CD4-positive, CD25-positive, alpha-beta regulatory T cell (primary cell): Measurements from ENCODE around the gene PFN4. TPM values are rescaled to one million over a fixed set of nuclear protein-coding genes. Genes with fewer than 3 reads are reported as not detected.
"Not testable (repeated sequence)": the region's sequence is repeated elsewhere in the genome, so short reads cannot be mapped to it uniquely, and the experiment has no call there.

Experiments used
- ATAC-seq, 2 donors: fragments of 150-1000 bp; cut with Tn5 transposase; one replicate each; pipeline ENCODE4 v1.10.0; 2021; ENCODE audit warnings: low read depth in 2 of 2, moderate number of reproducible peaks in 2 of 2, moderate library complexity in 1 of 2
- DNase-seq, 3 donors: peaks; one replicate each; pipeline versions ENCODE4 v3.0.0 to v3.0.0-alpha.2; 2012 to 2022; ENCODE audit warnings: mixed read lengths in 1 of 3
- H3K27ac ChIP-seq: one replicate; pipeline ENCODE4 v1.7.0; 2013; ENCODE audit warnings: mild to moderate bottlenecking, low read length; ENCODE audit not compliant: insufficient read depth, poor library complexity, severe bottlenecking
- H3K27me3 ChIP-seq: one replicate; pipeline ENCODE4 v1.7.0; 2013; ENCODE audit warnings: low read length; ENCODE audit not compliant: control insufficient read depth, insufficient read depth
- H3K36me3 ChIP-seq: one replicate; pipeline ENCODE4 v1.7.0; 2013; ENCODE audit warnings: mild to moderate bottlenecking, low read length, moderate library complexity; ENCODE audit not compliant: control insufficient read depth, insufficient read depth
- H3K4me1 ChIP-seq: 2 replicates; pipeline ENCODE4 v1.7.0; 2013; ENCODE audit warnings: mild to moderate bottlenecking, low read length; ENCODE audit not compliant: insufficient read depth, control insufficient read depth, poor library complexity, severe bottlenecking
- H3K4me3 ChIP-seq: one replicate; pipeline ENCODE4 v1.7.0; 2013; ENCODE audit warnings: low read depth, mild to moderate bottlenecking, low read length, moderate library complexity
- H3K9me3 ChIP-seq, 2 experiments: 1 replicate in 1 of 2; 2 replicates in 1 of 2; pipeline ENCODE4 v1.7.0; 2013; ENCODE audit warnings: low read length in 2 of 2, mild to moderate bottlenecking in 1 of 2, moderate library complexity in 1 of 2; ENCODE audit not compliant: control insufficient read depth in 2 of 2
- H3K27ac Mint-ChIP-seq, 3 donors: one replicate each; pipeline ENCODE4 v1.8.0; 2020 to 2022; ENCODE audit warnings: mild to moderate bottlenecking in 3 of 3, mixed read lengths in 3 of 3, moderate library complexity in 2 of 3
- H3K27me3 Mint-ChIP-seq: one replicate; pipeline ENCODE4 v1.8.0; 2022; ENCODE audit warnings: mild to moderate bottlenecking, mixed read lengths
- H3K36me3 Mint-ChIP-seq: one replicate; pipeline ENCODE4 v1.8.0; 2020; ENCODE audit warnings: mixed read lengths
- H3K4me1 Mint-ChIP-seq, 4 donors: one replicate each; pipeline ENCODE4 v1.8.0; 2020 to 2022; ENCODE audit warnings: mixed read lengths in 4 of 4, mild to moderate bottlenecking in 1 of 4
- H3K4me3 Mint-ChIP-seq, 4 donors: one replicate each; pipeline ENCODE4 v1.8.0; 2020 to 2022; ENCODE audit warnings: mild to moderate bottlenecking in 4 of 4, mixed read lengths in 4 of 4, moderate library complexity in 3 of 4
- H3K9me3 Mint-ChIP-seq, 7 donors: one replicate each; pipeline ENCODE4 v1.8.0; 2020 to 2022; ENCODE audit warnings: mixed read lengths in 7 of 7, mild to moderate bottlenecking in 3 of 7, moderate library complexity in 2 of 7
- polyA plus RNA-seq, 4 donors: library from polyadenylated mRNA; unstranded; fragments of 300-500 nt; fragmentation: Illumina TruSeq; gene quantifications; one replicate each; pipeline ENCODE4 v1.2.3, GENCODE V29; 2021
- total RNA-seq: library from RNA; stranded (reverse); gene quantifications from one replicate; pipeline ENCODE4 v1.2.3, GENCODE V29; 2022

PFN4 gene
- total and polyA plus RNA-seq, 5 donors from 2014 or later: not detected

DNA sequence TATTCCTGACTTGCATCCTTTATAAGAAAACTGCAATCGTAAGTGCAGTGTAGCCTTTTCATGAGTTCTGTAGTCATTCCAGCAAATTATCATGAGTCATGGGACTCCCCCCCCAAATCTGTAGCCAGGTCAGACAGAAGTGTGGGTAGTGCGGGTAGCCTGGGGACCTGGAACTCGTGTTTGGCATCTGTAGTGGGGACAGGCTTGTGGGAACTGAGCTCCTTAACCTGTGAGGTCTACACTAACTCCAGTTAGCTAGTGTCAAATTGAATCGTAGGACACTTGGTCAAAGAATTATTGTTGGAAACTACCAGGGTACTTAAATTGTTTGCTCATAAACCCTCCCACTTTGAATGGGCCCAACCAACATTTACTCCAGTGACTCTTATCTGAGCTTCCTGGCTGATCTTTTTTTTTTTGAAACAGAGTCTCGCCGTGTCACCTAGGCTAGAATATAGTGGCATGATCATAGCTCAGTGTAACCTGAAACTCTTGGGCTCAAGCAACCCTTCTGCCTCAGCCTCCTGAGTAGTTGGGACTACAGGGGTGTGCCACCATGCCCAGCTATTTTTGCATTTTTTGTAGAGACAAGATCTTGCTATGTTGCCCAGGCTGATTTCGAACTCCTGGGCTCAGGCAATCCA lies 12.4 kb downstream of the PFN4 start:
- no peaks in the 10 kb centered on the region for H3K4me1 ChIP-seq
- no peak overlapping the region for H3K27ac Mint-ChIP-seq
- H3K4me1 Mint-ChIP-seq: peaks cover 0 to 4% (median 0%) of the 10 kb centered on the region in 4 donors
- peaks cover 3 to 29% (median 10%) of the 10 kb centered on the region in 7 donors for H3K9me3 Mint-ChIP-seq
- H3K27me3 ChIP-seq: no peaks in the 10 kb centered on the region
- no peak for ATAC-seq
- no peak overlapping the region for H3K27ac ChIP-seq
- peaks cover 4% of the 10 kb centered on the region for H3K27me3 Mint-ChIP-seq
- no peak overlapping the region for H3K4me3 Mint-ChIP-seq
- H3K36me3 ChIP-seq: no peaks in the 10 kb centered on the region
- H3K9me3 ChIP-seq: peaks cover 3 to 7% of the 10 kb centered on the region in 2 experiments
- DNase-seq: no peak
- peaks cover 23% of the 10 kb centered on the region for H3K36me3 Mint-ChIP-seq
- no peak overlapping the region for H3K4me3 ChIP-seq

DNA sequence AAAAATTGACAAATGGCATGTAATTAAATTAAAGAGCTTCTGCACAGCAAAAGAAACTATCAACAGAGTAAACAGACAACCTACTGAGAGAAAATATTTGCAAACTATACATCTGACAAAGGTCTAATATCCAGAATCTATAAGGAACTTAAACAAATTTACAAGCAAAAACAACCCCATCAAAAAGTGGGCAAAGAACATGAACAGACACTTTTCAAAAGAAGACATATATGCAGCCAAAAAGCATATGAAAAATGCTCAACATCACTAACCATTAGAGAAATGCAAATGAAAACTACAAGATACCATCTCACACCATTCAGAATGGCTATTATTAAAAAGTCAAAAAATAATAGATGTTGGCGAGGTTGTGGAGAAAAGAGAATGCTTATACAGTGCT lies 13.7 kb downstream of the PFN4 start:
- not testable (repeated sequence) for H3K9me3 ChIP-seq, H3K27me3 Mint-ChIP-seq, H3K4me1 Mint-ChIP-seq, H3K36me3 ChIP-seq, H3K27ac Mint-ChIP-seq, ATAC-seq, H3K27ac ChIP-seq, H3K4me3 Mint-ChIP-seq, H3K4me1 ChIP-seq, H3K4me3 ChIP-seq, DNase-seq, H3K27me3 ChIP-seq
- peaks cover 3 to 33% (median 13%) of the 10 kb centered on the region in 7 donors for H3K9me3 Mint-ChIP-seq
- H3K36me3 Mint-ChIP-seq: peaks cover 25% of the 10 kb centered on the region

GRCh38 chr2:24107336-24107735 lies 15.8 kb downstream of the PFN4 start:
- peaks cover 4% of the 10 kb centered on the region for H3K27me3 Mint-ChIP-seq
- H3K4me1 Mint-ChIP-seq: peaks cover 0 to 4% (median 0%) of the 10 kb centered on the region in 4 donors
- peaks cover 3% of the 10 kb centered on the region for H3K36me3 ChIP-seq
- DNase-seq (no peak), ATAC-seq (no peak)
- no peak overlapping the region for H3K27ac Mint-ChIP-seq
- H3K9me3 Mint-ChIP-seq: peaks cover 3 to 35% (median 14%) of the 10 kb centered on the region in 7 donors
- H3K27ac ChIP-seq: no peak overlapping the region
- no peak overlapping the region for H3K4me3 Mint-ChIP-seq
- no peak overlapping the region for H3K4me3 ChIP-seq
- peaks cover 3 to 7% of the 10 kb centered on the region in 2 experiments for H3K9me3 ChIP-seq
- H3K27me3 ChIP-seq: no peaks in the 10 kb centered on the region
- H3K4me1 ChIP-seq: no peaks in the 10 kb centered on the region
- H3K36me3 Mint-ChIP-seq: peaks cover 21% of the 10 kb centered on the region

DNA sequence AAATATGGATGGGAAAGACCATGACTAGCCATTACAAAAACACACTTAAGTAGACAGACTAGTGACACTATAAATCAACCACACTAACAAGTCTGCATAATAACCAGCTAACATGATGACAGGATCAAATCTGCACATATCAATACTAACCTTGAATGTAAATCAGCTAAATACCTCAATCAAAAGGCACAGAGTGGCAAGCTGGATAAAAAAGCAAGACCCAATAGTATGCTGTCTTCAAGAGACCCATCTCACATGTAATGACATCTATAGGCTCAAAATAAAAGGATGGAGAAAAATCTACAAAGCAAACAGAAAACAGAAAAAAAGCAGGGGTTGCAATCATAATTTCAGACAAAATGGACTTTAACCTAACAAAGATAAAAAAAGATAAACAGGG lies 16.3 kb downstream of the PFN4 start:
- Histone ChIP-seq H3K4me3 (no peak overlapping the region), H3K4me1 (no peaks in the 10 kb centered on the region), H3K27me3 (no peaks in the 10 kb centered on the region), H3K27ac (no peak overlapping the region), H3K36me3 (peaks cover 3% of the 10 kb centered on the region), H3K9me3 (peaks cover 3 to 7% of the 10 kb centered on the region in 2 experiments)
- H3K9me3 Mint-ChIP-seq: peaks cover 3 to 35% (median 14%) of the 10 kb centered on the region in 7 donors
- peak overlapping the region in 1 of 3 donors; percentile 38 for H3K27ac Mint-ChIP-seq
- ATAC-seq (no peak), DNase-seq (no peak)
- H3K4me1 Mint-ChIP-seq: peaks cover 0 to 4% (median 0%) of the 10 kb centered on the region in 4 donors
- H3K4me3 Mint-ChIP-seq: no peak overlapping the region
- H3K27me3 Mint-ChIP-seq: peaks cover 4% of the 10 kb centered on the region
- peaks cover 26% of the 10 kb centered on the region for H3K36me3 Mint-ChIP-seq

DNA sequence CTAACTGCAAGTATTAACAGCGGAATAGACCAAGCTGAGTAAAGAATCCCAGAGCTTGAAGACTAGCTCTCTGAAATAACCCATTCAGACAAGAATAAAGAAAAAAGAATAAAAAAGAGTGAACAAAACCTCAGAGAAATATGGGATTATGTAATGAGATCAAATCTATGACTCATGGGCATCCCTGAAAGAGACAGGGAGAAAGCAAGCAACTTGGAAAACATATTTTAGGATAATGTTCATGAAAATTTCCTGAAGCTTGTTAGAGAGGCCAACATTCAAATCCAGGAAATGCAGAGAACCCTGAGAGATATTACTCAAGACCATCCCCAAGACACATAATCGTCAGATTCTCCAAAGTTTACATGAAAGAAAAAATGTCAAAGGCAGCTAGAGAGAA lies 17.3 kb downstream of the PFN4 start:
- H3K27ac Mint-ChIP-seq: no peak overlapping the region
- peaks cover 5 to 35% (median 12%) of the 10 kb centered on the region in 7 donors for H3K9me3 Mint-ChIP-seq
- no peak overlapping the region for H3K4me3 ChIP-seq

DNA sequence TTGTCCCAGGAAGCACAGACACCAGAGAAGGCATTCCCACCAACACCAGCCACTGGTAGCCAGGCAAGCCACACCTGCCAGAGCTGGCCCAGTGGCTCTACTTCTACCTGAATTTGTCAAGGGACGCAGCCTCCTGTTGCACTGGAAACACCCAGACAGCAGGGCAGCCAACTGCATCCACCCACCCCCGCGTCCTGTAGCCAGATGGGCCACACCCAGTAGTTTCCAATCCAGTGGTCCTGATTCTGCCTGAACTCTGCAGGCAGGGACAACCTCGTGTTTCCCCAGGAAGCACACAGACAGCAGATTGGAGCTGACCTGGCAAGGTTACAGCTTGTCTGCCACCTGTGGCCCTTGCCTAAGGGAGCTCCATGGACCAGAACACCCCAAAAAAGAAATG lies 18.2 kb downstream of the PFN4 start:
- no peaks in the 10 kb centered on the region for H3K4me1 ChIP-seq
- H3K9me3 ChIP-seq: peaks cover 3 to 7% of the 10 kb centered on the region in 2 experiments
- H3K27ac Mint-ChIP-seq: no peak overlapping the region
- peaks cover 0 to 4% (median 0%) of the 10 kb centered on the region in 4 donors for H3K4me1 Mint-ChIP-seq
- H3K36me3 ChIP-seq: peaks cover 3% of the 10 kb centered on the region
- H3K4me3 Mint-ChIP-seq: no peak overlapping the region
- no peak overlapping the region for H3K27ac ChIP-seq
- peaks cover 5 to 41% (median 13%) of the 10 kb centered on the region in 7 donors for H3K9me3 Mint-ChIP-seq
- no peak overlapping the region for H3K4me3 ChIP-seq
- DNase-seq (no peak), ATAC-seq (no peak)
- H3K27me3 Mint-ChIP-seq: peaks cover 4% of the 10 kb centered on the region
- no peaks in the 10 kb centered on the region for H3K27me3 ChIP-seq
- peaks cover 30% of the 10 kb centered on the region for H3K36me3 Mint-ChIP-seq

More for the DNA sequence above, 17.3 kb downstream of the PFN4 start:
- Mint-ChIP-seq H3K36me3 (peaks cover 27% of the 10 kb centered on the region), H3K4me3 (no peak overlapping the region), H3K4me1 (peaks cover 0 to 4% (median 0%) of the 10 kb centered on the region in 4 donors), H3K27me3 (peaks cover 4% of the 10 kb centered on the region)
- Histone ChIP-seq H3K27ac (no peak overlapping the region), H3K9me3 (peaks cover 3 to 7% of the 10 kb centered on the region in 2 experiments), H3K36me3 (peaks cover 3% of the 10 kb centered on the region), H3K4me1 (no peaks in the 10 kb centered on the region), H3K27me3 (no peaks in the 10 kb centered on the region)
- DNase-seq (no peak), ATAC-seq (no peak)

DNA sequence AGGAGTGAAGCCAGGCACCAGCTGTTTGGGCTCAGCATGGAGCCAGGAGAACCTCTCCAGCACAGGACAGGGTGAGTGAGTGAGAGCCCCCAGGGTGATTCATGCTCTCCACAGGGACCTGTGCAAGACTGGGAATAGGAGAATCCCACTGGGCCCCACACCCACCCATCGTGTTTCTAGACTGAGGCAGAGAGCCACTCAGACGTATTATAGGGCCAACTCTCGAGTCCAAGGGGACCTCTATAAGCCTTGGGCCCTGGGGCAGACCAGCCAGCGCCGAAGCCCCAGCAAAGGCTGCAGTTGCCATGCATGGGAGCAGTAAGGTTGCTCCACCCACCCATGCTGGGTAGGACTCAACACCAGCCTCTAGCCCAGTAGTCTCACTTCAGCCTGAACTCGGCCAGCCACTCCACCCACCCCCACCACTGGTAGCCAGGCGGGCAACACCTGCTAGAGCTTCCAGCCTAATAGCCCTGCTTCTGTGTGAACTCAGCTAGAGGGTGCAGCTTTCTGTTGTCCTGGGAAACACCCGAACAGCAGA lies 19.0 kb downstream of the PFN4 start:
- Histone ChIP-seq H3K36me3 (peaks cover 3% of the 10 kb centered on the region), H3K4me1 (no peaks in the 10 kb centered on the region), H3K4me3 (no peak overlapping the region), H3K27me3 (no peaks in the 10 kb centered on the region), H3K9me3 (peaks cover 3 to 7% of the 10 kb centered on the region in 2 experiments), H3K27ac (no peak overlapping the region)
- ATAC-seq: no peak
- no peak for DNase-seq
- H3K36me3 Mint-ChIP-seq: peaks cover 29% of the 10 kb centered on the region
- H3K4me3 Mint-ChIP-seq: no peak overlapping the region
- peaks cover 7 to 41% (median 13%) of the 10 kb centered on the region in 7 donors for H3K9me3 Mint-ChIP-seq
- no peak overlapping the region for H3K27ac Mint-ChIP-seq
- peaks cover 0 to 4% (median 0%) of the 10 kb centered on the region in 4 donors for H3K4me1 Mint-ChIP-seq
- H3K27me3 Mint-ChIP-seq: peaks cover 4% of the 10 kb centered on the region

- no peak for ATAC-seq
- Mint-ChIP-seq H3K9me3 (peaks cover 4 to 39% (median 12%) of the 10 kb centered on the region in 7 donors), H3K27ac (no peak overlapping the region), H3K36me3 (peaks cover 23% of the 10 kb centered on the region), H3K4me1 (peaks cover 0 to 4% (median 0%) of the 10 kb centered on the region in 4 donors), H3K4me3 (no peak overlapping the region), H3K27me3 (peaks cover 4% of the 10 kb centered on the region)
- Histone ChIP-seq H3K27ac (no peak overlapping the region), H3K4me3 (no peak overlapping the region), H3K27me3 (no peaks in the 10 kb centered on the region), H3K9me3 (peaks cover 3 to 7% of the 10 kb centered on the region in 2 experiments), H3K4me1 (no peaks in the 10 kb centered on the region), H3K36me3 (peaks cover 3% of the 10 kb centered on the region)
- DNase-seq: no peak
Measured at GRCh38 chr2:24102677-24103076, 20.5 kb downstream of the PFN4 start.
